ENCODE results near the gene TXK. TPM values are rescaled to one million over a fixed set of nuclear protein-coding genes. Genes with fewer than 3 reads are reported as not detected.

The TXK gene
- total RNA-seq, 1 experiment from 2014 or later = 1.7 TPM

DNA sequence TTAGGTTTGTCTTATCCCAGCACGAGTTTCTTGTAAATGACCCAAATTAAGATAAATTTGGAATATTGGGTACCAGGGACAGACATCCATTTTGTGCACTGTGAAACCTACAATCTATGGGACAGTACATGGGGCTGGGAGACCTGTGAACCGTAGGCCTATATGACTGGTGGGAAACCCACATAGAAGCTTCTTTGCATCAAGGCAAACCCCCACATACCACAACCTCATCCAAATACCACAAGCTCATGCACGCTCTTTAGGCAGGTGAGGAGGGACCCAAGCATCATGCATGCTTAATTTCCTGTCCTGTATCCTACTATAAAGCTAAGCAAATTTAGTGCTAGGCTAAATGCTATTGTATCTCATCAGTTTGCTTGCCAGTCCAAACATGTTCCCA lies 69.7 kb downstream of the TXK start:
- DNase-seq (ENCODE audit: low read depth, low spot score) (no peak), ATAC-seq (no peak)
- Histone ChIP-seq H4K20me1 (ENCODE audit: insufficient read depth) (no peaks in the 10 kb centered on the region), H2AFZ (ENCODE audit: low read depth, low read length, poor library complexity, severe bottlenecking) (no peak overlapping the region), H3K27ac (ENCODE audit: low read depth, low read length) (no peak overlapping the region), H3K36me3 (ENCODE audit: control insufficient read depth in 1 of 2, insufficient read depth in 2 of 2, low read length in 2 of 2) (no peaks in the 10 kb centered on the region), H3K9me2 (ENCODE audit: insufficient read depth) (no peaks in the 10 kb centered on the region), H3K4me1 (ENCODE audit: control insufficient read depth in 1 of 2, insufficient read depth in 2 of 2, low read length in 2 of 2) (no peaks in the 10 kb centered on the region), H3K9ac (ENCODE audit: low read length) (no peak overlapping the region), H3K4me2 (ENCODE audit: low read length) (no peak overlapping the region), H3K9me3 (ENCODE audit: control insufficient read depth in 1 of 2, insufficient read depth in 1 of 2, low read depth in 1 of 2, low read length in 2 of 2) (no peaks in the 10 kb centered on the region), H3K27me3 (ENCODE audit: insufficient read depth, low read length) (no peaks in the 10 kb centered on the region), H3K79me2 (ENCODE audit: insufficient read depth, low read length) (no peaks in the 10 kb centered on the region), H3K4me3 (replicated peaks in 1 of 2; ENCODE audit: low read depth in 1 of 2, low read length in 2 of 2) (no peak overlapping the region)
- POLR2A ChIA-PET = no interaction called here
- RAD21 ChIA-PET (ENCODE audit: low non-redundant PET in 1 of 2, low total read pairs in 2 of 2, uncharacterized antibody in 2 of 2, unreplicated experiment in 2 of 2) = no interaction called here
- CTCF ChIA-PET = no interaction called here
- BruUV-seq (replicated peaks) = no TSS peak
- intact Hi-C loops (cut with micrococcal nuclease) = no loop called here
- TF ChIP-seq SRF (IDR thresholded peaks at IDR 0.05; ENCODE audit: low read depth) (no peak), FOSL1 (IDR thresholded peaks at IDR 0.05; ENCODE audit: low read depth) (no peak), TCF7L2 (IDR thresholded peaks at IDR 0.05; ENCODE audit: borderline replicate concordance, extremely low read depth, insufficient read depth, insufficient read length) (no peak), SIN3A (IDR thresholded peaks at IDR 0.05; ENCODE audit: low read depth) (no peak), YY1 (IDR thresholded peaks at IDR 0.05; ENCODE audit: extremely low read depth, insufficient replicate concordance, low read depth, low read length) (no peak), POLR2AphosphoS5 (IDR thresholded peaks at IDR 0.05; ENCODE audit: low read depth, low read length) (no peak), ELF1 (IDR thresholded peaks at IDR 0.05; ENCODE audit: borderline replicate concordance, low read depth) (no peak)
- TF ChIP-seq, protein P1, sequence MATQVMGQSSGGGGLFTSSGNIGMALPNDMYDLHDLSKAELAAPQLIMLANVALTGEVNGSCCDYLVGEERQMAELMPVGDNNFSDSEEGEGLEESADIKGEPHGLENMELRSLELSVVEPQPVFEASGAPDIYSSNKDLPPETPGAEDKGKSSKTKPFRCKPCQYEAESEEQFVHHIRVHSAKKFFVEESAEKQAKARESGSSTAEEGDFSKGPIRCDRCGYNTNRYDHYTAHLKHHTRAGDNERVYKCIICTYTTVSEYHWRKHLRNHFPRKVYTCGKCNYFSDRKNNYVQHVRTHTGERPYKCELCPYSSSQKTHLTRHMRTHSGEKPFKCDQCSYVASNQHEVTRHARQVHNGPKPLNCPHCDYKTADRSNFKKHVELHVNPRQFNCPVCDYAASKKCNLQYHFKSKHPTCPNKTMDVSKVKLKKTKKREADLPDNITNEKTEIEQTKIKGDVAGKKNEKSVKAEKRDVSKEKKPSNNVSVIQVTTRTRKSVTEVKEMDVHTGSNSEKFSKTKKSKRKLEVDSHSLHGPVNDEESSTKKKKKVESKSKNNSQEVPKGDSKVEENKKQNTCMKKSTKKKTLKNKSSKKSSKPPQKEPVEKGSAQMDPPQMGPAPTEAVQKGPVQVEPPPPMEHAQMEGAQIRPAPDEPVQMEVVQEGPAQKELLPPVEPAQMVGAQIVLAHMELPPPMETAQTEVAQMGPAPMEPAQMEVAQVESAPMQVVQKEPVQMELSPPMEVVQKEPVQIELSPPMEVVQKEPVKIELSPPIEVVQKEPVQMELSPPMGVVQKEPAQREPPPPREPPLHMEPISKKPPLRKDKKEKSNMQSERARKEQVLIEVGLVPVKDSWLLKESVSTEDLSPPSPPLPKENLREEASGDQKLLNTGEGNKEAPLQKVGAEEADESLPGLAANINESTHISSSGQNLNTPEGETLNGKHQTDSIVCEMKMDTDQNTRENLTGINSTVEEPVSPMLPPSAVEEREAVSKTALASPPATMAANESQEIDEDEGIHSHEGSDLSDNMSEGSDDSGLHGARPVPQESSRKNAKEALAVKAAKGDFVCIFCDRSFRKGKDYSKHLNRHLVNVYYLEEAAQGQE (IDR thresholded peaks at IDR 0.05; ENCODE audit: low read depth) = no peak

All from HCT116 (cell line).